GM18907 (cell line): ENCODE results near the gene MT1E.
A peak's percentile ranks its signal among the peaks of the same experiment; 100 is the strongest.
"Not testable (repeated sequence)": the region's sequence is repeated elsewhere in the genome, so short reads cannot be mapped to it uniquely, and the experiment has no call there.

Experiments used
- ATAC-seq: cut with Tn5 transposase; IDR thresholded peaks from one replicate; pipeline ENCODE4 v1.9.1; 2021; ENCODE audit warnings: mild to moderate bottlenecking, moderate library complexity; ENCODE audit not compliant: unreplicated experiment

Gene MT1E

GRCh38 chr16:56606476-56607108 is 19.0 kb upstream of the MT1E start:
- ATAC-seq = no peak

GRCh38 chr16:56607109-56607618 is 18.4 kb upstream of the MT1E start:
- no peak for ATAC-seq

- ATAC-seq = no peak
Observed at GRCh38 chr16:56607675-56608042, 17.9 kb upstream of the MT1E start.

- peak; percentile 87 for ATAC-seq
Observed at GRCh38 chr16:56608043-56608875, 17.3 kb upstream of the MT1E start, which contains the start of gene MT2A. TSS of gene MT2A (plus strand) at chr16:56608584. CDS start at chr16:56608656, 72 bp downstream.

GRCh38 chr16:56608876-56609462 is 16.6 kb upstream of the MT1E start:
- no peak for ATAC-seq

- ATAC-seq = peak; percentile 52
Observed at GRCh38 chr16:56609463-56609921, 16.1 kb upstream of the MT1E start.

GRCh38 chr16:56610017-56610608 is 15.5 kb upstream of the MT1E start:
- peak; percentile 25 for ATAC-seq

- ATAC-seq = no peak
Observed at GRCh38 chr16:56610609-56611111, 14.9 kb upstream of the MT1E start.

- no peak for ATAC-seq
Observed at GRCh38 chr16:56611281-56611833, 14.2 kb upstream of the MT1E start.

- ATAC-seq = no peak
Observed at GRCh38 chr16:56613706-56614105, 11.9 kb upstream of the MT1E start.

GRCh38 chr16:56614549-56614991 is 11.0 kb upstream of the MT1E start:
- no peak for ATAC-seq

GRCh38 chr16:56615353-56615752 is 10.2 kb upstream of the MT1E start:
- ATAC-seq = no peak

- ATAC-seq = no peak
Observed at GRCh38 chr16:56616608-56617211, 8.9 kb upstream of the MT1E start.

- no peak for ATAC-seq
Observed at GRCh38 chr16:56617212-56618085, 8.1 kb upstream of the MT1E start.

GRCh38 chr16:56618138-56618537 is 7.4 kb upstream of the MT1E start:
- no peak for ATAC-seq

- no peak for ATAC-seq
Observed at GRCh38 chr16:56620339-56620897, 5.2 kb upstream of the MT1E start.

- not testable (repeated sequence) for ATAC-seq
Observed at GRCh38 chr16:56621665-56622445, 3.7 kb upstream of the MT1E start.

GRCh38 chr16:56623184-56623583 is 2.4 kb upstream of the MT1E start:
- ATAC-seq = not testable (repeated sequence)
